ENCODE data around the gene BRF1.

Gene BRF1

DNA sequence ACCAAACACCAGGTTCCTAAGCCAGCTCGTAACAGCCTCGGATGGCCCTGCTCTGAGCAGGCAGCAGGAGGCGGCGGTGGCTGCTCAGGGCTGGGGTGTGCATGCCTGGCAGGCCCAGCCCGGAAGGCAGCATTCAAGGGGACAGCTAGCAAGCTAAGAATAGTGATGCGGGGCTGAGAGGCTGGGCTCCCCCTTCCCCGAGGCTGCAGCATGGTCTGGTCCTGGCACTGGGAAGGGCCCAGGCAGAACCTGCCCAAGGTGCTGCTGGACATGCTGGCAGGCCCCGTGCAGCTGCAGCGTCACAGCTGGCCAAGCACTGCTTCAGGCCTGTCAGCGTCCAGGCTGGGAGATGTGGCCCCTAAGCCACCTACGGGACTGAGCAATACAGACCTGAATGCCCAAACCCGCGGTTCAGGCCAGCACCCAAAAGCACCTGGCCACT lies 93.3 kb downstream of the BRF1 start:
- DNase-seq, result no peak

DNA sequence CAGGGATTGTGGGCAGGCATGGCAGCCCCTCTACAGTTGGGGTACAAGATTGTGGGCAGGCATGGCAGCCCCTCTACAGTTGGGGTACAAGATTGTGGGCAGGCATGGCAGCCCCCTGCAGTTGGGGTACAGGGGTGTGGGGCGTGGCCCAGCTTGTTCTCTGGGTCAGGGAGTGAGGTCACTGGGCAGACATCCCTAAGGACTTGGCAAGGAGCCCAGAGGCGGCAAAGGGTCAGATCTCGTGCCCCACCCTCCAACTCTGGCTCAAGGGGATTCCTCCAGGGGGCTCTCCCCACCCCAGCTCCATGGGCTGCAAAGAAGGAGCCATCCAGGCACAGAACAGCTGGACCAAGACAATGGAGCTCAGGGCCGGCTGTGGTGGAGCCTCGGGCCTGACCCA lies 93.9 kb downstream of the BRF1 start:
- DNase-seq, result no peak

DNA sequence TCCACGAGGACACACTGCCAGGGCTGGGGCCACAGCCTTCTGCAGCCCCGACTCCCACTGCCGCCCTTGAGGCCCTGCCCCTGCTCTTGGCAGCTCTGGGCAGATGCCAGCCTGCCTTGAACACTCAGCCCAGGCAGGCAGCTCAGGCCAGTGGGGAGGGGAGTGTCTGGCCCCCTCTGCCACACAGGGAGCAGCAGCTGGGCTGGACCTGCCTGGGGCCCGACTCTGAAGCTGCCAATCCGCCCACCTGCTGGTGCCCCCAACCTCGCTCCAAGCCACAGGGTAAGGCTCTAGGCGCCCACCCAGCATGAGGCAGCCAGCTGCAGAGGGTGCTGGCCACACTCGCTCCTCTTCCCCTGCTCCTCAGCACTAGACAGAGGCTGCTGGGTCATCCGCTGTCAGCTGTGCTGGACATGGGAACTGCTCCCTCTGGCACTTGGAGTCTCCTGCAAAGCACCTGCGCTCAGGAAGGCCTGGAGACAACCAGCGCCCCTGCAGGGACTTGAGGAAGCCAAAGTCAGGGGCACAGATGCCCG lies 95.1 kb downstream of the BRF1 start:
- no peak for DNase-seq

DNA sequence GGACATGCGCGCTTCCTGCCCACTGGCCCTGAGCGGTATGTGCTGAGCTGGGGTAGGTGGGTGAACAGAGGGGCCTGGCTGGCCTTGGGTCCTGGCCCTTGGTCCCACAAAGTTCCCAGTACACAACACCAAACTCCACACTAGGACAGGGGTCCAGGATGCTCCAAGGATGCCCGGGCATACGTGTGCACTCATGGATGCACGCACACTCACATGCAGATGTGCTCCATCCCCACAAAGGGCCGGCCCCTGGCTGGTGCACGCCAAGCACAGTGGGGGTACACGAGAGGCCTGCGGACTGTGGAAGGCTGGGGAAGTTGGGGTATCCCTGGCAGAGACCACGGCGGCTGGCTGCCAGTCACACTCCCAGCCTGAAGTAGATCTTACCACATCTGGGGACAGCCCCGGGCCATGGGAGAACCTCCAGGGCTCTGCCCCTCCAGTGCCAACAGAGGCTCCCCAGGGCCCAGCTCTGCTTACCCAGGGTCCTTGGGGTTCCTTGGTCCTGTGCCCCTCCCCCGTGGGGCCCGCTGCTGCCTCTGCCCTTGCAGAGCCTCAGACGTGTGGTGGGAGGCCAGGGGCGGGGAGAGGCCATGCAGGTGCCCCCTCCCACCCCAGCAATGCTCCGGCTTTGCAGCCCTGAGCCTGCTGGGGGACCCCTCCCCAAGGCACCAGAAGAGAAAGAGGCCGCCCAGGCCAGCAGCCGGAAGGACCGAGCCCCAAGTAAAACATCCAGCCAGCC lies 95.7 kb downstream of the BRF1 start:
- DNase-seq, result no peak

DNA sequence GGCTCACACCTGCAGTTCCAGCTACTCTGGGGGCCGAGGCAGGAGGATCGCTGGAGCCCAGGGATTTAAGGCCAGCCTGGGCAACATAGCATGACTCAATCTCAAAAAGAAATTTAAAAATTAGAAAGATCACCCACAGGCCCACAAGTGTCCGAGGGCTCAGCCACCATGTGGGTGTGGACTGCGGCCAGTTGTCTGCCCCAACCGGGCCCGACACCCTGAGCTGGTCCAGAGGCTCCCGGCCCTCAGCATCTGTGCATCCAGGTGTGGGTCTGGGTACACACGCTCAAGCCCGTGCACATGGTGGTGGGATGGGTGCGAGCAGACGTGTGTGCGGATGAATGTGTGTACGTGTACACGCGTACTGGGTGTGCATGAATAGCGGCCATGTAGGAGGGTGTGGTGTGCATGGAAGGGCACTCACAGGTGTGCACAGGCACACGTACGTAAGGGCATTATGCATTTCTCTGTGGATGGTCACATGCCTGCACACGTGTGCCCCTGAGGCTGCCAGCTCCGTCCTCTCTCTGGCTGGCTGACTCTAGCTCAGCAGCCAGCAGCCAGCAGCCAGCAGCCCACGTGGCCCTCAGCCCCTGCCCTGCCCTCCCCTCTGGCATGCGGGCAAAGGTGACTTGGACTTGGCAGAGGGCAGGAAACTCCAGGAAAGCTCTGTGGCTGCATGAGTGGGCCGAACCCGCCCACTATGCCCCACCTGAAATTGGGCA lies 96.4 kb downstream of the BRF1 start:
- no peak for DNase-seq

DNA sequence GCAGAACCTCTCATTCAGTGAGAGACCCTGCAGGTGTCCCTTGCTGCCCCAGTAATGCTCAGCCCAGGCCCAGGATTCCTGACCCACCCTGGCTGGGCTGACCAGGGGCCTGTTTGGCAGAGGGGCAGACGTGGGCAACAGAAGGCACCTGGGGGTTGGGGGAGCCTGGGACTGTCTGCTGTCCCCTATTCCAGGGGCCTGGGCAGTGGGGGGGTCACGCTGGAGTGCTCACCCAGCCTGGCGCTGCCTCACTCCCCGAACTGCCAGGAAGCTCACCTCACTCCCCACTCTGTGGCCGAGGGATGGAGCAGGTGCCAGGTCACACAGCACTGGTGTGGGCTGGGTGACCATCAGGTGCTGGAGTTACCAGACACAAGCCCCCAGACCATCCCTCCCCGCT lies 97.1 kb downstream of the BRF1 start:
- DNase-seq, result no peak

DNA sequence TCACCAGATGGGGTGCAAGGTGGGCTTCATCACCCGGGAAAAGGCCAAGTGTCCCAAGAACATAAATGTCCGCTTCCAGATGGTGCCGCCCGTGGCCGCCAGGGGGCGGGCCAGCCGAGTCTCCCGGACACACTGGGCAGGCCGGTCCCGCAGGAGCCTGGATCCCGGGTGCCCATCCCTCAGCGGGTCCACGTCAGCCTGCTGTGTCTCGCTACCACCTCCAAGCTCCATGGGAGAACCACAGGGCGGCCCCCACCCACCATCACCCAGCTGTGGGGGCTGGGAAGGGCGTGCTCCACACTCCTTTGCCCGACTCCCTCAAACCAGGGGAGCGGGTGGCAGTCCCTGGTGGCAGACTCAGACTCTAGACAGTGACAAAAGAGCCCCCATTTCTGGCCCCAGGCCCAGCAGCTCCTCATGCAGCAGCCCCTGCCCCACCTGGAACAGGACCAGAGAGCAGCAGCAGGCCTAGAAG lies 97.7 kb downstream of the BRF1 start:
- DNase-seq, result peak; percentile 73

DNA sequence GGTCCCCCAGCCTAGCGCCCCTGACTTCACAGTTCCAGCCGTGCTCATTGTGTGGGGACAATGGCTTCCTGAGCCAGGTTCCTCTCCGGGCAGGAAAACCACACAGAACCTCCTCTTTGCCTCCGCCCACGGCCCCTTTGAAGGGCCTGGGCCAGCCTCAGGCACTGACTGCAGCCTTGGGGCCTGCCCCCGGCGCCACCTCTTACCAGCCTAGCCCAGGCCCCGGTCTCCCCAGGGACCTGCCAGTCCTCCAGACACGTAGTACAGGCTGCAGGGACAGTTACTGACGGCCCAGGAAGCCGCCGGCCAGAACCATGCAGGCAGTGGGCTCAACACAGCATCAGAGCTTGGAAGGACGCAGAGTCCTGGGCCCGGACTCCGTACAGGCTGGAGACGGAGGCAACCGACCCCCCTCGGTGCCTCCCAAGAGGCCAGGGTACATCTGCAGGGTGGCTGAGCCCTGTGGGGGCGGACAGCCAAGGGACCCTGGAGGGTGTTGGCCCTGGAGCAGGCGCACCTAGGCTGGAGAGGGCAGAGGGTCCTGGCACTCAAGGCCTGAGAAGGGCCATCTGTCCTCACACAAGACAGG lies 98.8 kb downstream of the BRF1 start:
- no peak for DNase-seq

DNA sequence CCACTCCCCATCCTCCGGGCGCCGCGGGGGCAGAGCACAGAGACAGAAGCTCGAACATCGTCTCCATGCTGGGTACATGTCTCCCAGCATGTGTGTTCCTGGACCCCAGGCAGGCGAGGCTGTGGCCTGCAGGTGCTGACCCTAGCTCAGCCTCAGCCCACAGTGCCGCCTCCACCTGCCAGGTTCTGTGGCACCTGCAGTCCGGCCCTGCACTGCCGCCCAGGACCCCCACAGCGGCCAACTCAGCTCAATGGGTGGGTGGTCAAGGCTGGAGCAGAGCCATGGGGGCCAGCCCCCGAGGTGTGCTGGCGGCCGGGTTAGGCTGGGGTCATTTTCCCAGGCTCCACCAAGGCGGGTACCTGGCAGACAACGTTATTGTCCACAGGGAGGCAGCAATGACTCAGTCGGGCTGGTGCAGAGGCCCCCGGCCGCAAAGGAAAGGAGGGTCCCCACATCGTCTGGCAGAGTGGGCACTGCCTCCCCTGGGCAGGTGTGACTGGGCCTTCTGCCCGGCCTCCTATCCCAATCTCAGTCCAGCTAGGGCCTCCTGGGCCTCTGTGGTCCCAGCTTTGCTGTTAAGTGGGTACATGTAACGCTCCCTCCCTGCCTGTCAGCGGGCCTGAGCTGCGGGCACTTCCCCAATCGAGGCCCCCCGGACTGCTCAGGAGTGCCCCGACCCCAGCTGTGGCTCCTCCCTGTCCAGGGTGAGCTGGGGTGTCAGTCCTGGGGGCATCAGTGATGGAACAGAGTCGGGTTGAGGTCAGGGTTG lies 99.5 kb downstream of the BRF1 start:
- DNase-seq, result no peak

DNA sequence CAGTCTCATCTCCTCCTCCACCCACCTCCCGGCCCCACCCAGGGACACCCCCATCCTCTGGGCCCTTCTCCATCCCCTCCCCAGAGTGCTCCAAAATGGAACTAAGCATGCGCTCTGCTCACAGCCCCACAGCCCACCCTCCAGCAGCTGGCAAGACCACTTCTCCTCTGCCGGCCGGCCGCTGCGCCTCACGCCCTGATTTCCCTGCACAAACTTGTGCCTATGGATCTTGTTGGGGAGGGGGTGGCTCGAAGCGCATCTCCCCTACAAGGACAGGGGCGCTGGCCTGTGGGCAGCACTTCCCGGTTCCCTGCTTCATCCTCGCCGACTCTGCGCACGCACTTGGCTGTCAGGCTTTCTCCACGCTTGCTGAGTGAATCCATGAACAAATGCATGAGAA lies 100.2 kb downstream of the BRF1 start:
- no peak for DNase-seq

DNA sequence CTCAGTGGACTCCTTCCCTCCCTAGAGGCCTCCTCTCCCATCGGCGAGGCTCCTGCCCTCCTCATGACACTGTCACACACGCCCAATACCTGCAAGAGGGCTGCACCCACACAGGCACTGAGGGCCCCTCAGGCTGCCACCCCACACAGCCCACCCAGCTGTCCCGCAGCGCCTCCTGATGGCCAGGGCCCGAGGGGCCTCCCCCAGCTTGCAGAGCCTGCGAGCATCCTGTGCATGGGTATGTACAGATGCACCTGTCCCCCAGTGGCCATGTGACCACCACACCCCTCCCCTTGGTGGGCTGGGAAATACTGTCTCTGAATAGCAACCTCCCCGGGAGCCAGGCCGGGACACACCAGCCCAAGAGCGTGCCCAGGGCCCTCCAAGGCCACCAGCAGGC lies 100.7 kb downstream of the BRF1 start:
- DNase-seq, result no peak

DNA sequence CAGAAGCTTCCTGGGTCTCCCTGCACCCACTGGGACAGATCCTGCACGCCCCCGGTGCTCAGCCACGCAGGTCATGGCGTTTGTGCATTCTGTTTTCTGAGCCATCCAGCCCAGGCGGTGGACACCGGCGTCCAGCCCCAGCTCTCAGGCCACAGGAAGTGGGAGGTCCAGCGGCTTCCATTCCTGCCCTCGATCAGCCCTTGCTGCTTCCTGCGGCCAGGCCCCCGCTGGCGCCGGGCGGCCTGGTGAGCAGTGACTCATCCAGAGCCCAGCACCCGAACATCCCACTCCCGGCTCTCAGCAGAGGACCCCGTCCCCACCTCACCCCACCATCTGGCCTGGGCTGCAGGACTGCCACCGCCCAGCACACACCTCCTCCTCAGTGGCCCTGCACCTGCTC lies 101.7 kb downstream of the BRF1 start:
- no peak for DNase-seq

DNA sequence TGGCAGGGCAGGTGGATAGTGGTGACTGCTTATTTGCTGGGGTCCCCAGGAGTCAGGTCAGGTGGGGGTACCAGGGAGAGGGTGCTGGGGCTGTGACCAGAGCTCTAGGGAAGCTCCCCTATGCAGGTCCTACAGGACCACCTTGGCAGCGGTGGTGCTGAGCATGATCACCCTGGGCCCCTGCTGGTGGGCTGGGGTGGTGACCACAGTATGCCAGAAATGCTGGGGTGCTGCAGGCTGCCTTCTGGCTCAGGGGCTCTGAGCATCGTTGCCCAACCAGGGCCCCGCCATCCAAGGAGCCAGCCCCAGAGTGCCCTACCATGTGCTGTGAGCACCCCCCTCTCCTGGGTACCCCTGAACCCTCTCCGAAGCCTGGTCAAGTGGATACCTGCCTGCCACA lies 102.2 kb downstream of the BRF1 start:
- DNase-seq, result no peak

DNA sequence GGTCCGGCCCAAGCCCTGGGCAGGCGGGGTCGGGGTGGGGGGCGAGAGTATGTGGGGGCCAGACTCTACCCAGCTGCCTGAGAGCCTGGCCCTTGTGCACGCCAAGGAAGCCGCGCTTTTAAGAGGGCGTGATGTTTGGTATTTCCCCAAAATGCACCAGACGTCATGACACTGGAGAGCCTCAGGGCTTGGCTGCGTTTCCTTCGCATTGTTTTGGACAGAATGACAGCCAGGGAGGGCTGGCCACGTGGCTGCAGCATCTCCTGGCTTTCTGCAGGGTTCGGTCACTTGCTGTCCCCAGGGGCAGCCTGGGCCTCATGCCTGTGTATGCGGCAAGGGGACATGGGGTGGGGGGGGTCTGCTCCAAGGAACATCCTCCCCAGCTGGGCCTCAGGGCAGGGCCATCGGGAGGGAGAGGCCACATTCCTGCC lies 103.6 kb downstream of the BRF1 start:
- DNase-seq, result no peak

DNA sequence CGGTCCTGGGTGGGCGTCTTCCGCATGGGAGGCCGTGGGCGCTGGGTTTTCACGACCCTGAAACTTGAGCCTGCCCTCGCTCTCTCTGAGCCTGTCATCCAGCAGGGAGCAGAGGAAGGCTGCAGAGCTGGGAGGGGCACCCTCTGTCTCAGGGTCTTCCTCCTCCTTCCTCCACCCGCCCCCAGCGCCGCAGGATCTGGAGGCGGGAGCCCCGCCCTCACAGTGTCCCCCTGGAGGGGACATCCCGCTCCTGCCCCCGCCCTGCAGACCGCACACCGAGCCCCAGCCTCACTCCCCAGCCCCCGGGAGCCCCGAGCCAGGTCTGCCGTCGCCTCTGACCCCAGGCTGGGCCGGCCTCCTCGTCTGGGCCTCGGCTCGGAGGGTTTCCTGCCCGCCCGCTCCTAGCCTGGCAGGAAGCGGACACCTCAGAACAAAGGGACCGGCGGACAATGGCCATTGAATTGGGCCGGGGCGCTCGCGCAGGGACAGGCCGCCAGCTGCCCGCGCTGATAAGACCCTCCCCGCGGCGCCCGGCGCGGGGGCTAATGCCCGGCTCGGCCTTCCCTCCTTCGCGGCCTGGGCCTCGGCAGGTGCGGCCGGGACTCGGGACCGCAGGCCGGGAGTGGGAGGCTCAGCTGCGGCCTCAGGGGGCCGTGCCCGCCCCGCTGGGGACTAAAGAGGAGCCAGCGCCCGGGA lies 104.4 kb downstream of the BRF1 start:
- DNase-seq, result no peak

DNA sequence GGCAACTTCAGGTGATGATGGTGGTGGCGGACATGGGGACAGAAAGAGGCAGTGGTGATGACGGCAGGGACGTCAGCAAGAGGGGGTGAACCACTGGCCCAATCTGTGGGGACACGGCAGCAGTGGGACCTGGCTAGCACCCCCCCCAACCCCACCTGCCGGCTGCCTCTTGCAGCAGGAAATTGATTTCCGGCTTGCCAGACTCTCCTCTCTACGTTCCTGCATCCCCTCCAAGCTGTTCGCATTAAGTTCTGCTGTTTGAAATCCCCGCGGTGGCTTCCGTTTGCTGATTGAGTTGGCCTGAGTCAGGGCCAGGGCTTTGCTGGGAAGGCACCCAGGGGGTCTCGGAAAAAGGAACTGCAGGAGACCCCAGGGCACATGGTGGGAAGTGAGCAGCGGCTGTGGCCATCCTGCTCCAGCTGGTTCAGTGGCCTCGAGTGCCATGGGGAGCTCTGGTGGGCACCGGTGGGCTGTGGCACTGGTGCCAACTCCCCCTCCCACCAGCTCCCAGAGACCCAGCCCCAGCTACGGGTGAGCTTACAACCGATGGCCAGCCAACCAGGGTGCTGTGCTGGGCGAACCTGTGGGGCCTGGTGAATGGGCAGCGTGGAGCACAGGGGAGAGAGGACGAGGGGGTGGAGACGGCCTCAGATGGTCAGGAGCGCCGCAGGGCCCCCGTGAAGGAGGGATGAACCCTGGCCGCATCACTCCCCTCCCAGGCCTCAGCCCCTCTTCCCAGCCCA lies 105.1 kb downstream of the BRF1 start:
- no peak for DNase-seq

DNA sequence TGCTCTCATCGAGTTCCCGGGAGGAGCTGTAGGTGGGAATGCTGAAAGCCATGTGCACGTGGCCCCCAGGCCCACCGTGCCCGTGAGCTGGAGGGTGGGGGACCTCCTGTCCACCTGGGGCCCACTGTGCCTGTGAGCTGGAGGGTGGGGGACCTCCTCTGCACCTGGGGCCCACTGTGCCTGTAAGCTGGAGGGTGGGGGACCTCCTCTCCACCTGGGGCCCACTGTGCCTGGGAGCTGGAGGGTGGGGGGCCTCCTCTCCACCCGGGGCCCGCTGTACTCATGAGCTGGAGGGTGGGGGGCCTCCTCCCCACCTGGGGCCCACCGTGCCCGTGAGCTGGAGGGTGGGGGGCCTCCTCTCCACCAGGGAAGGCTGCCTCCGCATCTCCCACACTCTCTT lies 105.8 kb downstream of the BRF1 start:
- DNase-seq, result no peak

DNA sequence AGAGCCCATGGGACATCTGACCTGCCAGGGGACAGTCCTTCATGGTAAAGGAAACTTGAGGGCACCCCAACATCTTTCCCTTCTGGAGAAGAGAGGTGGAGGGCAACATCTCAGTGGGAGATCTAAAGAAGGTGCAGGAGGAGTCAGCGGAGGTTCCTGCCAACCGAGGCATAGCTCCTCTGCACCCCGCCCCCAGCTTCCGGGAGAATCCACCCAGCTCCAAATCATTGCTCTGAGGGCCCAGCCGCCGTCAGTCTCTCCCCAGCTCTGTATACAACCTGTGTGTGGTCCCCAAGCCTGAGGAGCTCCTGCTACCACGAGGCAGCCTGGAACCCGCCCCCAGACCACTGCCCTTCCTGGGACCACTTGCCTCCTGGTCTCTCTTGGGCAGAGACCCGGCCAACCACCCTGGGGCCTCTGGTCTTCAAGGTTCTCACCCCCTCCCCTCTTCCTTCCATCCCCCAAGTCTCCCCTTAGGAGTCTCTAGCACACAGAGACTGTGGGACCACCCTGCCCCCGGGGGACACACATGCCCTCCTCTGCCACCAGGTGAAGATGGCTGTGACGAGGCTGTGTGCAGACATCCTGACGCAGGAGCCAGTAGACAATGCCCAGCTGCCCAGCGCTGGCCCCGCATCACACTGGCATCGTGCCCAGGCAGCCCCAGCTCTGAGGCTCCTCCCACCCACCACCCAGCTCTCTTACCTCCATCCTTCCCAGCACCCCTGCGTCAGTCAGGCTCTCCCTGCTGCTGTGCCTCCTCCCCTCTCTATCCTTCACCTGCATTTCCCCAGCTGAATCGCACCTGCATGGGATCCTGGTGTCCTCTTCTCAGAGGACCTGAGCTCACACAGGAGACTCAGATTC lies 106.7 kb downstream of the BRF1 start:
- DNase-seq, result no peak

DNA sequence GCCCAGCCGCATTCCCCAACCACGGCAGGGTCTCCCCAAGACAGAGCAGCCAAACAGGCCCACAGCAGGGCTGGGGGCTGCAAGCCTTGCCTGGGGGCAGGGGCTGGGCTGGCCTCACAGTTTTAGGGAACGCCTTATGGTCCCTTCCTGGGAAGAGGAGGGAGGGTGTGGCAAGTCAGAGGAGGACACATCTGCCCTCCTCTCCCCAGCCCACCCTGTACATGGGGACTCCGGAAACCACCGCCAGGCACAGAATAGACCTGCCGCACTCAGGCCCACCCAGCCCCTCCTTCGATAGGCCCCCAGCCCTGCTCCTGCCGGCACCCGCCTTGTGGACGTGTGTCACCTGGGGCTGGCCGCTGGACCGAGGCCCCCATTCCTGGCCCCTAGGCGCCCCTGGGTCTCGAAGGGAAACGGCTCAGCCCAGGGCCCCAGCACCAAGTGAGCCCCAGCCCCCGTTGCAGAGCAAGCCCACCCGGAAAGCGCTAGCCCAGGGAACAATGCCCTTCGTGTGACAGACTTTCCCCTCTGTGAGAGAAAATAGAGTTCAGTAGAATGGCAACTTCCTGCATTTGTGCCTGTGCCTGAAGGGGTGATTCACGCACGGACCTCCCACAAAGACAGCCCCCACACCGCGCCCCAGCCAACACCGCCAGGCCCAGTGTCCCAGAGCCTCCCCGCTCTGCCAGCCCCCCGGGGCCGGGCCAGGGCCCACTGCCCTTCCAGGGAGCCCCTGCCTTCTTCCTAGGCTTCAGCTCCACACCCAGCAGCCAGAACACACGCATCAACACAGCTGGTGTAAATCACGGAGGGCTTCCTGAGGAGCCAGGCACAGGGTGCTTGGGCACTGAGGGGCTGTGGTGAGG lies 107.7 kb downstream of the BRF1 start:
- no peak for DNase-seq
